GM10248 (cell line): ENCODE measurements around the gene COX8A.
A peak's percentile ranks its signal among the peaks of the same experiment; 100 is the strongest.

Experiments used
- CTCF ChIA-PET: fragments of 300-600 bp; sonication (Branson Sonifier 250); formaldehyde crosslinking; extraction: SDS; loops from one replicate; lab custom pipeline; 2021; ENCODE audit warnings: antibody characterized with exemption; lab: Yijun Ruan, JAX
- POLR2A ChIA-PET: fragments of 350-650 bp; sonication (Branson Sonifier 250); formaldehyde crosslinking; extraction: SDS; loops from one replicate; lab custom pipeline; 2020; ENCODE audit warnings: antibody characterized with exemption; lab: Yijun Ruan, JAX
- DNase-seq: peaks from one replicate; pipeline ENCODE4 v3.0.0; 2012; ENCODE audit errors: extremely low spot score
- TF ChIP-seq, protein P1 (sequence below): IDR thresholded peaks from 2 replicates; pipeline ENCODE4 v1.5.1; 2012; ENCODE audit warnings: mild to moderate bottlenecking, low read depth; ENCODE audit errors: extremely low read depth, missing control alignments, control extremely low read depth

The COX8A gene

DNA sequence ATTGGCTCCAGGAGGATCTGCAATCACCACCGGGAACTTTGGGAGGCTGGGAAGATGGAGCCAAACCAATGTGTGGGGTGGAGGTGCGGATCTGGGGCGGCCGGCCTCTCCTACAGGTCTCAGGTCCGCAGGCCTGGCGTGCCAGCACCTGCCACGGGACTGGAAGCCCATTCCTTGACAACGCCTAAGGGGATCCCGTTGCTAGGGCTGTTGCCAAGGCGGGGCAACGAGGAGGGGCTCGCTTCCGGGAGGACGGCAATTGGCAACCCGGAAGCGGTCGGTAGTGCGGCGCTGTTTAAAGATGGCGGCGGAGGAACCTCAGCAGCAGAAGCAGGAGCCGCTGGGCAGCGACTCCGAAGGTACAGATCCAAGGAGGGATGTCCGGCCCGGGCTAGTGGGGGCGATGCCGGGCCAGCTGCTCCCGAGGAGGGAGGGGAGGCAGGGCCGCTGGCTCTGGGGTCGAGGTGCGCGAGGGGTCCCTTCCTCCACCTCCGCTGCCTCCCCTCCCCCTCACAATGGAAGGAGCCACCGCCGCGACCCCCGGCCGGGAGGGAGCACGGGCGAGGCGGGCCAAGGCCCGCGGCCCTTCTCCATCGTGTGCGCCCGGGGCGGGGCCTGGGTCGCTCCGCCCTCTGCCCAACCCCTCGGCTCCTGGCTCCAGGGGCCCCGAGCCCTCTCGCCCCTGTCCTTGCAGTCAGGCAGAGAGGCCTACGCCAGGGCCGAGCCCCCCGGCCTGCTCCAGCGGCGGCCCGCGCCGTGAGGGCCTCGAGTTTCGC, 11.9 kb downstream of the COX8A start, which contains the start of gene OTUB1:
TSS of gene OTUB1 (plus strand) at position 283 of the 776 bp plus-strand sequence. CDS start at position 302, 19 bp downstream.
- DNase-seq = peak; percentile 95
- ChIA-PET CTCF (interaction anchor here (0.9 to 3.2 kb wide), 4 partner anchors 14 to 315 kb away, joined by 3 to 19 read pairs (median 10); no protein-coding TSS in a partner anchor), POLR2A (interaction anchor here (0.5 to 0.6 kb wide), 3 partner anchors 9 to 1734 kb away, joined by 4 to 6 read pairs (median 5); partner anchors contain the start of gene RNASEH2C)
- TF ChIP-seq, protein P1, sequence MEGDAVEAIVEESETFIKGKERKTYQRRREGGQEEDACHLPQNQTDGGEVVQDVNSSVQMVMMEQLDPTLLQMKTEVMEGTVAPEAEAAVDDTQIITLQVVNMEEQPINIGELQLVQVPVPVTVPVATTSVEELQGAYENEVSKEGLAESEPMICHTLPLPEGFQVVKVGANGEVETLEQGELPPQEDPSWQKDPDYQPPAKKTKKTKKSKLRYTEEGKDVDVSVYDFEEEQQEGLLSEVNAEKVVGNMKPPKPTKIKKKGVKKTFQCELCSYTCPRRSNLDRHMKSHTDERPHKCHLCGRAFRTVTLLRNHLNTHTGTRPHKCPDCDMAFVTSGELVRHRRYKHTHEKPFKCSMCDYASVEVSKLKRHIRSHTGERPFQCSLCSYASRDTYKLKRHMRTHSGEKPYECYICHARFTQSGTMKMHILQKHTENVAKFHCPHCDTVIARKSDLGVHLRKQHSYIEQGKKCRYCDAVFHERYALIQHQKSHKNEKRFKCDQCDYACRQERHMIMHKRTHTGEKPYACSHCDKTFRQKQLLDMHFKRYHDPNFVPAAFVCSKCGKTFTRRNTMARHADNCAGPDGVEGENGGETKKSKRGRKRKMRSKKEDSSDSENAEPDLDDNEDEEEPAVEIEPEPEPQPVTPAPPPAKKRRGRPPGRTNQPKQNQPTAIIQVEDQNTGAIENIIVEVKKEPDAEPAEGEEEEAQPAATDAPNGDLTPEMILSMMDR = no peak

DNA sequence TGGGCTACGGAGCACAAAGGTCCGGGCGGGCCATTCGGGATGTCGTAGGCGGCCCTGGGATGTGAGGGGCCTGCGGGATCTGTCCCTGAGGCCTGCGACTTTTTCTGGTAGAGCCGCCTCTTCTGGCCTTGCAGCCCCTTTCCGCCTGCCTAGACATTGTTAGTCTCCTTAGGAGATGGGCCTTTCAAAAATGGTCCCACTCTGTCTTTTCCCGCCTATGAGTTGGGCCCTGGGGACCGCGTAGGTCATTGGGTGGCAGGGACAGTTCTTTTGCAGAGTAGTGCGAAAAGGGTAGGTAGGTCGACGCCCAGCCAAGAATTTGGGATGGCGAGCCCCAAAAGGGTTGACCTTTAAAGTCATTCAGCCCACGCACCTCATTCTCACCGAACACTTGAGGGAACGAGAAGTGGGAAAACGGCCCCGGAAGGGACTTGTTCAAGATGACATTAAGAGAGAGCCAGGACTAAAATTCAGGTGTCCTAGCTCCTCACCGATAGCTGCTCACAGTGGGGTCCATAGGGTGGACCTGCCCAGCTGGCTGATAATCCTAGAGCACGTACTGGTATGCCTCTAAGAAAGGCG, 12.6 kb downstream of the COX8A start:
- POLR2A ChIA-PET = interaction anchor here (0.5 kb wide), 1 partner anchor 1733 kb away, joined by 6 read pairs; the partner anchor contains the start of gene RNASEH2C
- no peak for DNase-seq
- CTCF ChIA-PET = interaction anchor here (1.3 to 2.2 kb wide), 2 partner anchors 14 to 150 kb away, joined by 3 to 19 read pairs; no protein-coding TSS in a partner anchor
- TF ChIP-seq, protein P1 = no peak

DNA sequence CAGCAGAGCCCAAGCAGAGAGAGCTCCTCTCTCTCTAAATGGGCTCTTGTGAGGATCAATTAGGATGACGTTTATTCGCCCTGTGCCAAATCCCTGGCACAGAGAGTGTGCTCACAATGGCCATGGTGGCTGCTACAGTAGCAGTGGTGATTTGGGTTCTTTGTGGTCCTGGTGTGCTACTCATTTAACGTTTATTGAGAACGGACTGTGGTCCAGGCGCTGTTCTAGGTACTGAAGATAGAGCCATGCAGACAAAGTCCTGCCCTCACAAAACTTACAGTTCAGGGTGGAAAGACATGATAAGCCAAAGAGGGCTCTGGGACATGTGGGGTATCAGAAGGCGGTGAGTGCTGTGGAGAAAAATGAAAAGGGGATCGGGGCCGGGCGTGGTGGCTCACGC, 17.1 kb downstream of the COX8A start:
- ChIA-PET CTCF (interaction anchor here (1.2 to 2.2 kb wide), 2 partner anchors 9 to 74 kb away, joined by 3 to 24 read pairs; partner anchors contain the start of gene RCOR2), POLR2A (interaction anchor here (1.0 kb wide), 1 partner anchor 11 kb away, joined by 3 read pairs; no protein-coding TSS in a partner anchor)
- DNase-seq = no peak
- TF ChIP-seq, protein P1 = no peak

DNA sequence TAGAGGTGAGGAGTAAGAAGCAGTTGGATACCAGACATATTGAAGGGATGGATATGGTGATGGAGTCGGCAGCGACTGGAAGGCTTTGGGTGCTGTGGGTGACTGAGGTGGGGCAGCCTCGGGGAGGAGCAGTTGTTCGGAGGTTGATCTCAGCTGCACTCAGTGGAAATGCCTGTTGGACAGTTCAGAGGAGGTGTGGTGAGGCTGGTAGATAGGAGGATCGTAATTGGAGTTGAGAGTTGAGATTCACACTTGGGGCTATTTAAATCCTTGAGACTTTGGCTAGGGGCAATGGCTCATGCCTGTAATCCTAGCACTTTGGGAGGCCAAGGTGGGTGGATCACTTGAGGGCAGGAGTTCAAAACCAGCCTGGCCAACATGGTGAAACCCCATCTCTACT, 18.7 kb downstream of the COX8A start:
- DNase-seq = no peak
- TF ChIP-seq, protein P1 = no peak
- POLR2A ChIA-PET = no interaction called here
- CTCF ChIA-PET = no interaction called here

DNA sequence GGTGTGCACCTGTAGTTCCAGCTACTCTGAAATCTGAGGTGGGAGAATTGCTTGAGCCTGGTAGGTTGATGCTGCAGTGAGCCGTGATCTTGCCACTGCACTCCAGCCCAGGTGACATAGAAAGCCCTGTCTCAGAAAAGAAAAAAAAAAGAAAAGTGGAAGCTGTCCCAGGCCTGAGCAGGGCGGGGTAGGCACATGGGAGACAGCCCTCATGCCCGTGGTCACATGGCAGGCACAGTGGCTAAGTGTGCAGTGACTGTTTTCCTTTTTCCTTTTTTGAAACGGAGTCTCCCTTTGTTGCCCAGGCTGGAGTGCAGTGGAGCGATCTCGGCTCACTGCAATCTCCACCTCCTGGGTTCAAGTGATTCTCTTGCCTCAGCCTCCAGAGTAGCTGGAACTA, 19.6 kb downstream of the COX8A start:
- ChIA-PET CTCF (interaction anchor here (3.0 kb wide), 1 partner anchor 155 kb away, joined by 11 read pairs; no protein-coding TSS in a partner anchor), POLR2A (interaction anchor here (0.7 kb wide), 1 partner anchor 592 kb away, joined by 3 read pairs; no protein-coding TSS in a partner anchor)
- TF ChIP-seq, protein P1 = no peak
- DNase-seq = no peak

DNA sequence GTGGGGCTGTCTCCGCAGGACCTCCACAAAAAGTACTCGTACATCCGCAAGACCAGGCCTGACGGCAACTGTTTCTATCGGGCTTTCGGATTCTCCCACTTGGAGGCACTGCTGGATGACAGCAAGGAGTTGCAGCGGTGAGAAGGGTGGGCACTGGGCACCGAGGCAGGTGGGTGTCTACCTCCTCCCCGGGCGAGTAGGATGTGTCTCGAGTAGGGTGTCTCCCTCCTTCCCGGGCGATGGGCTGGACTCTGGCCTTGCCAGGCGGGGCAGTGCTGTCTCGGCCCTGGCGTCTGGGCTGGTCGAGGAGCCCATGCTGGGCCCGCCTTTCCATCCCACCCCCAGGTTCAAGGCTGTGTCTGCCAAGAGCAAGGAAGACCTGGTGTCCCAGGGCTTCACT, 22.1 kb downstream of the COX8A start:
- no peak for DNase-seq
- TF ChIP-seq, protein P1 = no peak
- ChIA-PET POLR2A (interaction anchor here (0.6 kb wide), 1 partner anchor 20 kb away, joined by 4 read pairs; no protein-coding TSS in a partner anchor), CTCF (interaction anchor here (3.0 kb wide), 1 partner anchor 153 kb away, joined by 11 read pairs; no protein-coding TSS in a partner anchor)
